Ammon's horn (tissue), 1 donor: Measurements from ENCODE around the gene TSPAN10.
"Not testable (repeated sequence)": the region's sequence is repeated elsewhere in the genome, so short reads cannot be mapped to it uniquely, and the experiment has no call there.

Source experiments
- DNase-seq: peaks from one replicate; pipeline ENCODE4 v3.0.0-alpha.2; 2016; ENCODE audit warnings: low spot score

TSPAN10 gene

DNA sequence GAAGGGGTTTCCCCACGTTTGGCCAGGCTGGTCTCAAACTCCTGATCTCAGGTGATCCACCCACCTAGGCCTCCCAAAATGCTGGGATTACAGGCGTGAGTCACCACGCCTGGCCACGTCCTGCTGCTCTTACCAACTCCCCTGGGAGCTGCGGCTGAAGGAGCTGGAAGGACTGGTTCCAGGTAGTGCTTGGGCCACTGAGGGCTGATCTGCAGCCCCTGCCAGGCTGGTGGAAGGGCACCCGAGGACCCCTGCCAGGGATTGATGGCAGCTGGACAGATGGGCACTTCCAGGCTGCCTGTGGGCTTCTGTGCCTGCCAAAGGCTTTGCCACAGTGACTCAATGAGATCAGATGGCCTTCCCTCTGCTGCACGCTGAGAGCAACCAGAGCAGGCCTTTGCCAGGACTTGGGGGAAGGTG lies 27.1 kb downstream of the TSPAN10 start:
- DNase-seq = no peak

DNA sequence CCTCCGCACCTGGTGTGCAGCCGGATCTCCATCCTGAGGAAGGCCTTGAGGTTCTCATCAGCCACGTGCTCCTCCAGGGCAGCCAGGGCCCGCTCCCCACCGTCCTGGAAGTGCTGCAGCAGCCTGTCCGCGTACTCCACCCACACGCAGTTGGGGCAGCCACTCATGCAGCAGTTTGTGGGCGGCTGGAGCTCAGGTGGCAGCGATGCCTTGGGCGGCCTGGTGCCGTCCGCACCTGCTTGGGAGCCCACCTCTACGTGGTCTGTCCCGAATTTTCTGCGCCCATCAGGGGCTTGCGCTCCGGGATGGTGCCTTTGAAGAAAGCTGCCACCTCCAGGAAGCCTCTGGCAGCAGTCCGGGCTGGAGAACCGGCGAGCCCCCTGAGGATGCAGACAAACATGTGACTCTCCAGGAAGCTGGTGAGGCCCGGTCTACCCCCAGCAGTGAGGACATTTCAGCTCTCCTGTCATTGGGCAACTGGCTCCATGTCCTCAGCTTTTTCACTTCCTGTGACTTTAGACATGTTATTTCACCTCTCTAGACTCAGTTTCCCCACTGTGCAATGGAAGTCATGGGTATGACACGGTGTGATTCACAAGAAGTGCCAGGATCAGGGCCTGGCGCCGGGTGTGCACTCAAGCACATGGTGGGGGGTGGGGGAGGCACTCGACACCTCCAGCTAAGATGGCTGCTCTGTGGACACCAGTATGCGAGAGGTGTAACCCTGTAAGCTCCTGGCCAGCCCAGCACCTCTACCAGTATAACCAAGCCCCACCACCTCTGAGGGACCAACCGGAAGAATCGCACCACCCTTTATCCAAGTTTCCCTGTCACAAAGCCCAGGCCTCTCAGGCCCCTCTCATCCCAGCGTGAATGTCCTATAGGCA lies 28.5 kb downstream of the TSPAN10 start:
- DNase-seq = no peak

DNA sequence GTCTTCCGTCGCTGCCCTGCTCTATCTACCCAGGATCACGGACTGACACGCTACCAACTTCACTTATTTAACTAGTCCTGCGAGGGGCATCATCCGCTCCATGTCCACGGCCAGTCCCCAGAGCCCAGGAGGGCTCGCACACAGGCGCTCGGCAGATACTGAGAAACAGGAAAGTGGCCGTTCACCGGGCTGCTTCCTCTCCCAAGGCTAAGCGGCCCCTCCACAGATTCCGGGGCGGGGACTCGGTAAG lies 29.0 kb downstream of the TSPAN10 start:
- DNase-seq = no peak

DNA sequence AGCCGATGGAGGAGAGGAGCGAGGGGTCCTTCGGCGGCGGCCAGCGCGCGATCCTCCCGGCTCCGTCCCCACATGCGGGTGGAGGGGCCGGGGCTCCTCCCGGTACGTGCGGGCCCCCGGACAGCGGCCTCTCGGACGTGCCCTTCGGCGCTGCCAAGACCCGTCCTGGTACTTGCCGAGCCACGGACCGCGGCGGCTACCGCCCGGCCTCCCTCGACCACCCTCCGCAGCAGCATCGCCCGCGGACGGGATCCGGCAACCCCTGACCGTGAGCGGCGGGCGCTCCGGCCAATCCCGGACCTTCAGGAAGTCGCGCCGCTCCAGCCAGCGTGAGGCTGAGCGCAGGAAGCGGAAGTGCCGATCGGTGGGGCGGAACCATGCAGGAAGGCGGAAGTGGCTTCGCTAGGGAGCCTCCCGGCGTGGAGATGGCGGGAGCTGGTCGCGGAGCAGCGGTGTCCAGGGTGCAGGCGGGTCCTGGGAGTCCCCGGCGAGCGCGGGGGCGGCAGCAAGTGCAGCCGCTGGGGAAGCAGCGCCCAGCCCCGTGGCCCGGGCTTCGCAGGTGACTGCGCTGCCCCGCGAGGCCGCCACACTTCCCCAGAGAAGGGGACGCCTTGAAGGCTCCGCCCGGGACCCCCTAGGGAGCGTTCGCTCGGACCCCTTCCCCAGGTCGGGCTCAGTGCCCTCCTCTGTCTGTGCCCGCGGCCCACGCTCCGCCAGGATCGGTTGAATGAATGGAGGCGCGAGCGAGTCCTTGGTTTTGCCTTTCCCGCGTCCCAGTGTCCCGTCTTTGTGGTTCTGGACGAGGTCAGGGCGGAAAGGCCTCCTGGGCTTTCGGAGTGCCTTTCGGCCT lies 29.6 kb downstream of the TSPAN10 start, which contains the start of the genes CCDC137 and OXLD1:
Gene CCDC137 (plus strand): TSS at position 396 of the 850 bp plus-strand sequence. CDS start 30 bp downstream, at position 426.
Gene OXLD1 (minus strand): TSS at position 264 of the 850 bp plus-strand sequence. CDS start 28 bp downstream, at position 236.
- DNase-seq = peak; percentile 98

DNA sequence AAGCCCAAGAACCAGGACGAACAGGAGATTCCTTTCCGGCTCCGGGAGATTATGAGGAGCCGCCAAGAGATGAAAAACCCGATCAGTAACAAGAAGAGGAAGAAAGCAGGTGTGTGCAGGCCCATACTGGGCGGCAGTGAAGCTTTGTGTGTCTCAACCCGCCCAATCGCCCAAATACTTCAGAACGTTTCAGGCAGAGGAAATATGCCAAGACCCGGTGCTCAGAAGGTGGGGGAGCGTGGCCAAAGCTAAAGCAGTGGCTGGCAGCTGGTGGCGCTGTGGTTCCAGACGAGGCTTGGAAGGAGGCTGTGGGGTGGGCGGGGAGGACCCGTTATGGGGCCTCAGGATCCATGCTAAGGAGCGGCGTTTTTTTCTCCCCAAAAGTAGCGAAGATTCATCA lies 30.8 kb downstream of the TSPAN10 start:
- DNase-seq = no peak

DNA sequence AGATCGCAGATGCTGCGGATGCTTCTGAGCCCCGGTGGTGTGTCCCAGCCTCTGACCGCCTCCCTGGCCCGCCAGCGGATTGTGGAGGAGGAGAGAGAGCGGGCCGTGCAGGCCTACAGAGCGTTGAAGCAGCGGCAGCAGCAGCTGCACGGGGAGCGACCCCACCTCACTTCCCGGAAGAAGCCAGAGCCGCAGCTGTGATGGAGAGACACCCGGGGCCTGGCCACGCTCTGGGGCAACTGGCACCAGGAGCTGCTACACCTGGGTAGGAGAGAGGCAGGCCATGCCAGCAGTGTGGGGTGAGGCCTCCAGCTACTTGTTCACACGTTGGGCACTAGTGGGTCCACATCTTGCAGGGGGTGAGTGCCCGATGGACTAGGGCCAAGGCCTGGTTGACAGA lies 35.5 kb downstream of the TSPAN10 start:
- no peak for DNase-seq

DNA sequence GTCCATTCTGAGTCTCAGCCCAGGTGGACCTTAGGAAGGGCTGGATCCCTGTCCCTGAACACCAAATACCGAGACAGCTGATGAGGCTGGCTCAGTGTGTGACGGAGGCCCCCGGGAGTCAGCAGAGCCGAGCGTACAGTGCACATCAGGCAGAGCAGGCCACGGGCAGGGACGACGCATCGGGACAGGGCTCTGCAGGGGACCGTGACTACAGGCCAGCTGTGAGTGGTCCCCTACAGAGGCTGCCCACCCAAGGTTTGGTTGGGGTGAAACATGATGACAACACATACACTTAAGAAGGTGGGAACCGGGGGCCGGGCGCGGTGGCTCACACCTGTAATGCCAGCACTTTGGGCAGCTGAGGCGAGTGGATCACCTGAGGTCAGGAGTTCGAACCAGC lies 36.0 kb downstream of the TSPAN10 start:
- no peak for DNase-seq

DNA sequence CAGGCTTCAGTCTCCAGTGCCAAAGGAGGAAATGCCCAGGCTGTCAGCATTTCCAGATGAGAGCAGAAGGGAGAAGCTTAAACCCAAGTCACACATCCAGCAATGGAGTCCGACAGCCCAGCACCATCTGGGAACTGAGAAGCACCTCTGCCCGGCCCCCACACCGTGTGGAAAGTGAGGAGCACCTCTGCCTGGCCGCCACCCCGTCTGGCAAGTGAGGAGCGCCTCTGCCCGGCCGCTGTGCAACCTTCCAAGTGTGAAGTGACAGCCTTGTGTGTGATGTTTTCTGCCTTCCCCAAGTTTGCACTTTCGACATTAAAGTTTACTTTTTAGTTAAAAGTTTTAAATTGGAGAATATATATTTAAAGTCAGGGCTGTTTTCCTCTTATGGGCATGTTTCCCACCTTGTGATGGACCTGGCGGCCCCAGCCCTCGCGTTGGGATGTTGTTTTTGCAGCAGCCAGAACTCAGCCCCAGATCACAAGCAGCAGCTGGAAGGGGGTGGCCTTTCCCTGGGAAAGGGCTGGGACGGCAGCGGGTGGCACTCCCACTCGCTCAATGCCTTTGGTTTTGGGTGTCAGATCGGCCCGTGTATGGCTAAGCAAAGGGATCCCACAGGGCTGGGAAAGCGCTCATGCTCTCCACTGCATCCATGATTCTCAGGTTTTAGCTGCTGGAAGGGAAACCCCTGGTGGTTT lies 36.7 kb downstream of the TSPAN10 start:
- DNase-seq = no peak

DNA sequence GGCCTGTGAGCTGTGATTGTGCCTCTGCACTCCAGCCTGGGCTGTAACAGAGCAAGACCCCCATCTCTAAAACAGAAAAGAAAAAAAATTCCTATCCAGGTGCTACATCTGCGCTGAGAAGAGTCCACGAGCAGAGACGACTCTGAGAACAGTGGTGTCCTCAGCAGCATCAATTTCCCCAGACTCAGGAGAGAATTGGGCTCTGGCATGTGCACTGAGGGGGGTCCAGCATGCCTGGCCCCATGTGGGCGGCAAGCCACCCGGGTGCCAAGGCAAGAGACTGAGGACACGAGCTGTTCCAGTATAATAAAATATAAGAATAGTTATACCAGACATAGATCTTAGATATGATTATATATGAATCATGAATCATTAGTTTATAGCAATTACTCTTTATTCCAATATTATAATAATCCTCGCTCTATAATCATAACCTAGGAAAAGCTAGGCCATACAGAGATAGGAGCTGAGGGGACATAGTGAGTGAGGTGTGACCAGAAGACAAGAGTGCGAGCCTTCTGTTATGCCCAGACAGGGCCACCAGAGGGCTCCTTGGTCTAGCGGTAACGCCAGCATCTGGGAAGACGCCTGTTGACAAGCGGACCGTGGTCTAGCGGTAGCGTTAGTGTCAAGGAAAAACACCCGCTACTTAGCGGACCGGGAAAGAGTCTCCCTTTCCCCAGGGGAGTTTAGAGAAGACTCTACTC lies 38.7 kb downstream of the TSPAN10 start:
- DNase-seq = not testable (repeated sequence)

DNA sequence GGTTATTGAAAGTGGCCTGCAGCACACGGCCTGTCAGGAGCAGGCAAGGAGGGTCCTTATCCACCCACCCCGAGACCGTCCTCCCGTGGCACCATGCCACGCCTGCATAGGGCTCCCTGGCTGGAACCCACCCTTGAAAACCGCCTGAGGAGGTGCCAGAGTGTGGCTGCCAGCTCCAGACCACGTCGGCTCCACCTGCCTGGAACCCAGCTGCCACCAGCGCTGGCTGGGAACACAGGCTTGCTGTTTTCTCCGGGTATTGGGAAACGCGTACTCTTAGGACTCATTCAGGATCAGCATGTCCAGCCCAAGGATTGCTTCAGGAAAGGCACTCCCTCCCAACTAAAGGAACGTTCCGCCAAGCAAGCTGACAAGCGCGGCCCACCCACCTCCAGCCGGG lies 39.9 kb downstream of the TSPAN10 start:
- no peak for DNase-seq

DNA sequence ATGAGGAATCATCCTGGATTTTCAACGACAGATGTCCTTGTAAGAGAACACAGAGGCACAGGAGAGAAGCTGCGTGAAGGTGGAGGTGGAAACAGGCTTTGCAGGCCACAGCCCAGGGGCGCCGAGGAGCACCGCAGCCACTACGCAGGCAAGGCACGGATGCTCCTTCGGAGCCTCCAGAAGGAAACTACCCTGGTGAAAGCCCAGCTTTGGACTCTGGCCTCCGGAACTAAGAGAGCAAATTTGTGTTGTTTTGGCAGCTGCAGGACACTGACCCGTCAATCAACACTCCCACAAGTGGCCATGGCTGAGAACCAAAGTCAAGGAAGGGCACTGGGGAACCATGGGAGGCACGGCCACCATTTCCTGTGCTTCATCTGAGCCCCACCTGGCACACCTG lies 43.2 kb downstream of the TSPAN10 start:
- DNase-seq = no peak

DNA sequence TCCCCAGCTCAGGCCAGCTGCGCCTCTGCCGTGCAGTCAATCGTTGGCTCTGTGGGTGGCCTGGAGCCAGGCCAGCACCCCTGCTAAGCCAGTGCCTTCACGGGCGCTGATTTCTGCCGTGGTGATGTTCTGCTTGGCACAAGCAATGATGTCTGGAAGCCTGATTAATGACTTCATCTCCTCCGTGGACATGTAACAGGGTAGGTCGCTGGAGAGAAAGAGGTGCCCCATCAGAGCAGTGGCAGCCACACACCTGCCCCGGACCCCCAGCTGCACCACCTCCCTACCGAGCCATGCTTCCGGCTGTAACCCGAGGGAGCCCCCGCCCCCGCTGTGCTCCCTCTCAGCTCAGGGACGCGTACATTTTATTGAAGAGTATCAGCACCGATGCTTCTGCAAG lies 44.7 kb downstream of the TSPAN10 start:
- DNase-seq = peak; percentile 31

DNA sequence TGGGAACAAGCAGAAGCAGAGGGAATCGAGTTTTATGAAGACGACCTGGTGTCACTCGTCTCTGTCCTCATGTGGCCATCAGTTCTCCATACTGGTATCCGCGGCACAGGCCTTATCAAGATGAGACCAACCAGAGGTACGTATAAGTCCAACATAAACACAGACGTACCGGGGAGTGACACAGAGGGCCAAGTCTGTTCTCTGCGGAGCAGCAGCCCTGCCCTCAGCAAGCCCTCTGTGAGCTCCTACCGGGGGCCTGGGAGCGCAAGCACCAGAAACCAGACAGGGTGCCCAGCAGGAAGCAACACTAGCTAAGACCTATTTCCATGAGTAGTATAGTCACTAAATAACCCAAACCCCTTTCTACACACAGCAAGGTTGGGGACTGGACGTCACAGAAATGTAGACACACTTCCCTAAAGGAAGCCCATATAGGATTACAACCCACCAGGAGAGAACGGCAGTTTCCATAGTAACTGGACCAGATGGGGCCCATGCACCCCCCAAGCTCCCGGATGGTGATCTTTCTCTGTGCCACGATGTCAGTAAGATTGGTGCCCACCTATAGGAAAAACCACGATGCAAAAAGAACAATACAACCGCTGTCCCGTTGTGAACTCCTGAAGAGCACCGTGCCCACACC lies 45.7 kb downstream of the TSPAN10 start:
- no peak for DNase-seq

DNA sequence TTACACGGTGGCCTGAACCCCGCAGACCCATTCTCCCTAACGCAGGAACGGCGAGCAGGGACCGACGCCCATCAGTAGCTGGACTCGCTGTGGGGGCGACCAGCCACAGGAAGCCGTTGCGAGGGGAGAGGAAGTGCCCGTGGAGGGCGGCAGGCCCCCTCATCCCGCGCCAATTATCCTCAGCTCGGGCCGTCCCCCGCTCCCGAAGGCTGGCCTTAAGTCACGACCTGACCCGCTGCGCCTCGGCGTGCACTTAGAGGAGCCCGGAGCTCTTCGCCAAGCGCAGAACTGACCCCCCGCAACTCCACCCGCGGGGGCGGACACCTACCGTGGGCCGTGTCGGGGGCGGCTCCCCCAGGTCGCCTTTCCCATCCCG lies 46.2 kb downstream of the TSPAN10 start:
- no peak for DNase-seq

DNA sequence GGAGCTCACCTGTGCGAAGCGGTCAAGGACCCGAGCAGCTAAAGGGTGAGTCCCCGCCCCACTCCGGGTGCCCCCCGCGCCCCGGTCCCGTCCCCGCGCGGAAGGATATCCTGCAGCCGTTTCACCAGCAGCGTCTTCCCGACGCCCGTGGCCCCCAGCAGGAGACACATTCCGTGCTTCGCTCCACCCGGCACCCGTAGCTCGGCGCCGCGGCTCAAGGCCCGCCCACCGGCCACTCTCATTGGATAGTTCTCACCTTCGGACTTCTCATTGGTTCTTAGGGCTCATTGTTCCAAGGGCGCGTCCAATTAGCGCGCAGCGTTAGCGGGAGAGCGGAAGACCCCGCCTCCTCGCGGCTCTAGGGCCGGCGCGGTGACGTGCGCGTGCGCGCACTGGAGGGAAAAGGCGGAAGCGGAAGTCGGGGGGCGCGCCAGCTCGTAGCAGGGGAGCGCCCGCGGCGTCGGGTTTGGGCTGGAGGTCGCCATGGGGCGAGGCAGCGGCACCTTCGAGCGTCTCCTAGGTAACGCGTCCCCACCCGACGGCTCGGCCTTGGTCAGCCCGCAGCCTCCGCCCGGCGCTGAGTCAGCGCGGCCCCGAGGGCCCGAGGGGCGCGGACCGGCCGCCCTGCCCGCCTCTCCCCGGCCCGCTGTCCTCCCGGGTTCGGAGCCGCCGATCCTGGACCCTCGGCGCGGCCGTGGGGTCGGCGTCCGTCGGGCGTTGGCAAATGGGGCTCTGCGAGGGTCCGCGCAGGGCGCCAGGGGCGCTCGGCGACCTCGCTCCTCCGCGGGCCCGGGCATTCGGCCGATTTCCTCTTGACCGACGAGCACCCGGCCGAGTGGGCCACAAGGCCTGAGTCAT lies 46.8 kb downstream of the TSPAN10 start, which contains the start of the genes ARL16 and HGS:
Gene ARL16 (minus strand): TSS at position 214 of the 858 bp plus-strand sequence. CDS start 44 bp downstream, at position 170.
Gene HGS (plus strand): TSS at position 428 of the 858 bp plus-strand sequence. CDS start 56 bp downstream, at position 484.
- peak; percentile 97 for DNase-seq

DNA sequence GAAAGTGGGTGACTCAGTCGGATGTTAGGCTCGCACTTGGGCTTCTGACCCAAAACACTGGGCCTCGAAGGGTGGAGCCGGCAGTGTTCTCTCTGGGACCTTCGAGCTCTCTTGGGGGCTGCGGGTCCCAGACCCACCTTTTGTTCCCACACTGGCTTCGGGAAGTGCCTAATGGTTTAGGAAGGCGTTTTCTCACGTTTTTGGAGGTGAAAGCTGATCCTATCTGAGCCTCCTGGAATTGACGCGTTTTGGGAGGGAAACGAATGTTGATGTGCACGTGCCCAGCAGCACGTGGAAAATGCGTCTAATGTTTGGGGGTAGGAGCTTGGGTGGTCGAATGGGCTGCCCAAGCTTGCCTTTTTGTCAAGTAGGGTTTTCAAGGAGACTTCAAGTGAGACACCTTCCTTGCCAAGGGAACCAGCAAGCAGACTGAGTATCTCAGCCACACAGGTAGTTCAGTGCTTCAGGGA lies 47.5 kb downstream of the TSPAN10 start:
- DNase-seq = no peak

DNA sequence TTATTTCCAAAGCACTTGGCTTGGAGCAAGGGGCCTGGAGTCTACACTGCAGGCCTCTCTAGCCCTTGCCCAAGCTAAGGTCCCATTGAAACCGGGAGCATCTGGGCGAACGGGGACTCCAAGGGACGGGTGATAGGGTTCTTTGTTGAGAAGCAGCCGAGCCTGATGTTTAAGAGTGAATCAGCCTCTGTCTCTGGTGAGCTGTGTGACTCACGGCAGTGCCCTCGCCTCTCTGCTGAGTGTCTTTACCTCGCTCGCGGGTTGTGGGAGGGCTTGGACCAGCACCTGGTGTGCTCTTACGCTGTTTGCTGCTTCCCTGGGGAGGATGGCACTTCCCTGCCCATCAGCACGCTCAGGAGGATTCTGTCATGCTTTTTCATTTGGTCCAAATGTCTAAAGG lies 48.1 kb downstream of the TSPAN10 start:
- DNase-seq = no peak

DNA sequence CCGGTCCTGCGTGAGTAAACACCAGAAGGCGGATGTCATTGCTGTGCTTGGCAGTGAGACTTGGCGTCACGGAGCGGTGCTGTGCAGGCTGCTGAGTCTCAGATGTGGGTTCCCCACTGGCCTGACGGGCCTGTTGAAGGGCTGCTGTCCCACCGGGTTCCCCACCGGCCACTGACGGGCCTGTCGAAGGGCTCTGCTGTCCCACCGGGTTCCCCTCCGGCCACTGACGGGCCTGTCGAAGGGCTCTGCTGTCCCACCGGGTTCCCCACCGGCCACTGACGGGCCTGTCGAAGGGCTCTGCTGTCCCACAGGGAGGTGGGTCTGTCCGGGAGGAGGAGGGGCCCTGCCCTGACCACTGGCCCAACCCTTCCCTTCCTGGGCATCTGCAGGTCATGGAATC lies 49.6 kb downstream of the TSPAN10 start:
- no peak for DNase-seq

DNA sequence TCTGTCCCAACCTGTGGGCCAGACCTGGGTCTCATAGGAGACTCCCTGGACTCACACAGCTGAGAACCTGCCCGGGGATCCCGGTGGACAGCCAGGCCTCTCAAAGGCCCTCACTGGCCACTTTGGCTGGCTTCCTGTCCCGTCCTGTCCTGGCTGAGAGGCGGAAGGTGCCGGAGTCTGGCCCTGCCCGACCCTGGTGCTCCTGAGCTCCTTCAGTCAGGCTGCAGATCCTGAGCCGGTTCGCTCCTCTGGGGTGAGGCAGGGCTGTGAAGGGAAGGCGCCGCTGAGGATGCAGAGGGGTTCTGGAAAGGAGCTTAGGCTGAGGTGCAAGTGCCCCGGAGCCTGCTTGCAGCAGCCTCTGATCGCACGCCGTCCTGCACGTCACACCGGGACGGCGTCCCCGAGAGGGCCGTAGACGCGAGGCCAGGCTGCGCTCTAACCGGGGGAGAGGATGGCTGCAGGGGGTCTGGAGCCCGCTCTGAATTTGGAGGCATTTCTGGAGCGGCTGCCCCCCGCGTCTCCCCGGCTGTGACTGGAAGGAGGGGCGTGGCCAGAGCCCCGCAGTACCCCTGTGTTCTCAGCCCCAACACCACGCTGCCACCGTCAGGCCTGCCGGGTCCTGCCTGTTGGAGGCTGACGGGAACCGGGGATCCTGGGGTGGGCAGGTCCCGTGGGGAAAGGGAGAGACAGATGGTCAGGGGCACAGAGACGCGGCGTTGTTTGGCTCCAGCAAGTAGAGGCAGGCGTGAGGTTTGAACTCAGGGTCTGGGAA lies 51.0 kb downstream of the TSPAN10 start:
- DNase-seq = no peak
